SK-N-SH (cell line): ENCODE data around the gene GPR39.

Source experiments
- CTCF ChIP-seq: fragments of 200-600 bp; sonication (generic); IDR thresholded peaks from 2 replicates; pipeline ENCODE4 v1.6.1; 2017; ENCODE audit warnings: antibody characterized with exemption, mild to moderate bottlenecking, moderate library complexity
- EZH2phosphoT487 ChIP-seq: fragments of 200-600 bp; sonication (generic); IDR thresholded peaks from 2 replicates; pipeline ENCODE4 v1.6.1; 2017; ENCODE audit warnings: low read depth, mixed run types, mild to moderate bottlenecking, antibody characterized with exemption, moderate library complexity, borderline replicate concordance
- POLR2AphosphoS5 ChIP-seq: IDR thresholded peaks from 2 replicates; pipeline ENCODE4 v1.6.1; 2012; ENCODE audit warnings: low read depth, low read length
- RAD21 ChIP-seq: IDR thresholded peaks from 2 replicates; pipeline ENCODE4 v1.6.1; 2012; ENCODE audit warnings: mild to moderate bottlenecking, low read length
- YY1 ChIP-seq: IDR thresholded peaks from 2 replicates; pipeline ENCODE4 v1.4.0; 2012; ENCODE audit warnings: low read depth, mild to moderate bottlenecking
- TF ChIP-seq, protein P1 (sequence below): fragments of 150-350 bp; IDR thresholded peaks from 2 replicates; pipeline ENCODE4 v1.6.1; 2017; ENCODE audit warnings: antibody characterized with exemption, low read length, low read depth, borderline replicate concordance

DNA sequence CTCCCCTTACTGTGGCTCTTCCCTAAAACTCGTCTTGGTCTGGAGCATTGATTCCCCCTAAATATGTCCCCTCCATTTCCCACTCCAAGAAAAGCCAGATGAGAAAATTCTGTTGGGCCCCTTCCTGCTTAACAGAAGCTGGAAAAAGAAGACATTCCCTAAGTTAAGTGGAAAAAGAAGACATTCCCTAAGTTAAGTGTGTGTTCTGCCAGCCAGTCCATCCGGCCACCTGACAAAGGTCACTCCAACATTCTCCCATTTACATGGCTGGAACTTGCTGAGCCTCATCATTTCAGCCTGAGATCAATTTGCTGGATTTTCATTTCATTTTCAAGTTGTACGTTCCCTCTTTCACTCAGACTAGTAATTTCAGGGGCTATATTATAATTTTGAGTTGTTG lies 201.4 kb downstream of the GPR39 start:
- no peak for TF ChIP-seq EZH2phosphoT487
- no peak for TF ChIP-seq YY1
- TF ChIP-seq, protein P1, sequence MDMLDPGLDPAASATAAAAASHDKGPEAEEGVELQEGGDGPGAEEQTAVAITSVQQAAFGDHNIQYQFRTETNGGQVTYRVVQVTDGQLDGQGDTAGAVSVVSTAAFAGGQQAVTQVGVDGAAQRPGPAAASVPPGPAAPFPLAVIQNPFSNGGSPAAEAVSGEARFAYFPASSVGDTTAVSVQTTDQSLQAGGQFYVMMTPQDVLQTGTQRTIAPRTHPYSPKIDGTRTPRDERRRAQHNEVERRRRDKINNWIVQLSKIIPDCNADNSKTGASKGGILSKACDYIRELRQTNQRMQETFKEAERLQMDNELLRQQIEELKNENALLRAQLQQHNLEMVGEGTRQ, result no peak
- TF ChIP-seq POLR2AphosphoS5, result no peak
- no peak for TF ChIP-seq RAD21
- no peak for TF ChIP-seq CTCF
